Erythroblast (primary cell): ENCODE measurements around the gene NOX4.

Experiments used
- DNase-seq, 2 experiments: peaks; one replicate each; lab custom pipeline; 2025; lab: John Stamatoyannopoulos, UW
- GATA1 ChIP-seq: IDR thresholded peaks from 2 replicates; pipeline ENCODE4 v1.6.1; 2011; ENCODE audit warnings: low read depth, mild to moderate bottlenecking, control low read depth, low read length, moderate library complexity
- POLR2A ChIP-seq: IDR thresholded peaks from 2 replicates; pipeline ENCODE4 v1.6.1; 2011; ENCODE audit warnings: mild to moderate bottlenecking, low read length

NOX4 gene

DNA sequence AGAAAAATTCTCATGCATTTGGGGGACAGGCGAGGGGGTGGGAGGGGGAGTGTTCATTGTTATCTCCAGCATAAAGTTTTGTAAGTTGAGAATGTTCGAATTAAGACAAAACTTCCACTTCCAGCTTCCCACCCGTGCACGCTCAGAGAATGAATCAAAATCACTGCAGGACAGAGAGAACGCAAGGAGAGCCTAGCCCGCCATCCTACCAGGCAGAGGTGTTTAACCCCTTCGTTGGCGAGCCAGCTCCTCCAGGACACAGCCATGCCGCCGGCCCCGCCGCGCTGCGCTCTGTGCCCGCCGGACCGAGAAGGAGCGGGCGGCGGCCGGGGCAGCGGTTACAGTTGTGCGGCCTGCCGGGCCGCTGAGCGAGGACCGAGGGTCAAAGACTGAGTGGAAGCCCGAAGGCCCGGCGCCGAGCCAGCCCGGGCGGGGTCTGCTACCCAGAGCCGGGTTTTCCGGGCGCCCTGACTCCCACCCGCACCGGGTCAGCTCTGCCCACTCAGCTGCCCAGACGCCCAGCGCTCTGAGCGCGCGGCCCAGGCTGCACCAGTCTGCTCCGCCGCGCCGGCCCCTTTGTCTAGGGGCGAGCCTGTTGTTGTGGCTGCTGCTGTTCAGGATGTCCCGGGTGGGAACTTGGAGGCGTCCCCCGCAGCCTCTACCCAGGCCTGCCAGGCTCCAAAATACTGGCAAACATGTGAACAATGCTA, at the start of gene NOX4:
TSS of gene NOX4 (minus strand) at position 395 of the 710 bp plus-strand sequence. CDS start at position 266, 129 bp downstream.
- TF ChIP-seq POLR2A, result no peak
- TF ChIP-seq GATA1, result no peak
- no peak for DNase-seq

DNA sequence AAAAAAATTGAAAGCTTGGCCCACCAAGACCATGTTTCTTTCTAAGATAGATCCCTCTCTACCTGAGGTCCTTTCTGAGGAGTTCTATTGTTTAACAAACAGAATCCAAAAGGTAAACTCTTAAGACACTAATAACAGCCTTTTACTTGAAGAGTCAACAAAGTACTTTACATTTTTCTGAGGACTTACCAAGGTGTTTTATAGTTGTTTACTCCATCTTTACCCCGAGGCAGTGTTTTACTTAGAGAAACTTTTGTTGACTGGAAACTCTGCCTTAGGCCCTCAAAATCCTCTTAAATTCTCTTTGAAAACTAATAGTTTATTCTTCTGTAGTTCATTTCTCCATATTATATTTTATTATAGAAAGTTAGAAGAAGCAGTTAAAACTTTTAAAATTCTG, 49.7 kb upstream of the NOX4 start:
- TF ChIP-seq POLR2A (no peak), GATA1 (no peak)
- no peak for DNase-seq

DNA sequence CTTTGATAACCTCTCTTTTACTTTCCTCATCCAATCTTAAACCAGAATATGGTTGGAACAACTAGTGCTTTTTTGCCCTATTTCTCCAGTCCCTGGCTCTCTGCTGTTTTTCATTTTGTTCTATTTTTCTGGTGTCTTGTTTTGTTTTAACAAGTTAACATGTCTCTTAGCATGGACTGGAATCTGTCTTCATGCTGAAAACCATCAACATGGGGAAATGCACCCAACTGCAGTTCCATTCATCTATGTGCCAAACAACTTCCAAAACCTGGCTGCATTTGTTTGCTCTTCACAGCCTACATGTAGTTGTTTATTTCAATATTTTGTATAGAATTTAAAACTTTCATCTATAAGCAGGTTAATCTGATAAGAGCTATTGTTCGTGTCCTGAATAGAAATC, 46.8 kb upstream of the NOX4 start:
- no peak for DNase-seq
- TF ChIP-seq POLR2A, result no peak
- TF ChIP-seq GATA1, result no peak

DNA sequence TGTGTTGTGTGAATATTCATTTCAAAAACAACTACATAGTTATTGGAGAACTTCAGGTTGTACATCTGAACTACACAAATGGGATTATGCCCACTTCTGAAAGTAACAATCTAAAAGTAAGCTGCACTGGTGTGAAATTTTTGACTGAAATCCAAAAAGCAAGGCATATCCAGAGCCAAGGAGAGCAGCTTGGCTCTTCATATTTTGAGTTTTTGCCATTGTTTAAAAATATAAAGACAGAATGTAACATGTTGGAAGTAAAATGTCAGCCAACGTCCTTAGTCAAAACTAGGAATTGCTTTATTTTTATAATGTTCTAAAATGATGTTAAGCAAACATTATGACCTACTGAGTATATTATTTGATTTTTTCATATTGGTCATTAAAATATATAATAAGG, 45.8 kb upstream of the NOX4 start:
- TF ChIP-seq POLR2A (no peak), GATA1 (no peak)

DNA sequence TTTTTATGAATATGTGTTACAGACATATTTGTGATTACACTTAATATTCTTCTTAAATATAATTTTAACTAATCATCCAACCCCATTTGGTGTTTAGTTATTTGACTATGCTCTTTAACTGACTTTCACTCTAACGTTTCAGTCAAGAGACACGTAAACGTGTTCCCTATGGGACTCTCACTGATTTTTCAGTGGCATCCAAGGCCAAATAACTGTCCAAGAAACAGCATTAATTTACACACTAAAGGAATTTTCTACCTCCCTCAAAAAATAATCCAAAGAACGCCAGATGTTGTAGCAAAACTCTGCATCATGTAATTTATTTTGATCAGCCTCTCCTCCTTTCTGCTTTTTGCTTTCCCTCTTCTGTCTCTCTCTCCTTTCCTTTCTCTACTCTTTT, 44.0 kb upstream of the NOX4 start:
- no peak for DNase-seq
- TF ChIP-seq POLR2A (no peak), GATA1 (no peak)

More for the DNA sequence above, 45.8 kb upstream of the NOX4 start:
- no peak for DNase-seq

DNA sequence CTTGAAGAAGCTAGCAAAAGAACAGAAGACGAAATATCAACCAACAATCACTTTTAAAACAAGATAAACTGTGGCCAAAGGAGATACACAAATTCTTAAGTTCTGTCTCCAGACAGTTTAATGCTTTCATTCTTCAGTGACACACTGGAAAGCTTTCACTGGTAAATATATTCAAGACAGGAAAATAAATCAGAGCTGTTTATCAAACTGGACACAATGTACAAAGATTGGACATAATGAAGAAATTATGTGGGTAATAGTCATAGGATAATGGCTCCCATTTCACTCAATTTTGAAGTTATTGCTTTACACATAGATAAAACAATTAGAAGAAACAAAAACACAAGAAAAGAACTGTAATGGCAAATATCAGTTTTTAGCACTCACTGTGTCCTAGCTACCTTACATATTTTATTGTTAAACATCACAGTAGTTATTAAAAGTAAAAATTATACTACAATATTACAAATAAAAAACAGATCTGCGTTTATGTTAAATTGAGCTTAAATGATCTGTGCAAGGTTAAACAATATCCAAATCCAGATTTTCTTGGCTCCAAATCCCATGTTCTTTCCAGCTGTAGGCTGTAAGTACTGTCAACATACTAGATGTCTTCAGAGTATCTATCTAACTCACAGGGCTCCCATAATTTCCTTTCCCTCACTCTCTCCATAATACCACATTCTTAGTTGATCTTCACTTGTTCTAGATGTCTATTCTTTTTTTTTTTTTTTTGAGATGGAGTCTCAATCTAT, 38.6 kb upstream of the NOX4 start:
- no peak for DNase-seq
- TF ChIP-seq POLR2A (no peak), GATA1 (no peak)

DNA sequence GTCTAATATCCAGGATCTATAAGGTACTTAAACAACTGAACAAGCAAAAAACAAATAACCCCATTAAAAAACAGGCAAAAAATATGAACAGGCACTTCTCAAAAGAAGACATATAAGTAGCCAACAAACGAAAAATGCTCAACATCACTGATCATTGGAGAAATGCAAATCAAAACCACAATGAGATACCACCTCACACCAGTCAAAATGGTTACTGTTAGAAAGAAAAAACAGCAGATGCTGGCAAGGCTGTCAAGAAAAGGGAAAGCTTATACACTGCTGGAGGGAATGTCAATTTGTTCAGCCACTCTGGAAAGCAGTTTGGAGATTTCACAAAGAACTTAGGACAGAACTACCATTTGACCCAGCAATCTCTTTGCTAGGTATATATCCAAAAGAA, 30.6 kb upstream of the NOX4 start:
- TF ChIP-seq POLR2A (no peak), GATA1 (no peak)
- DNase-seq, result no peak

DNA sequence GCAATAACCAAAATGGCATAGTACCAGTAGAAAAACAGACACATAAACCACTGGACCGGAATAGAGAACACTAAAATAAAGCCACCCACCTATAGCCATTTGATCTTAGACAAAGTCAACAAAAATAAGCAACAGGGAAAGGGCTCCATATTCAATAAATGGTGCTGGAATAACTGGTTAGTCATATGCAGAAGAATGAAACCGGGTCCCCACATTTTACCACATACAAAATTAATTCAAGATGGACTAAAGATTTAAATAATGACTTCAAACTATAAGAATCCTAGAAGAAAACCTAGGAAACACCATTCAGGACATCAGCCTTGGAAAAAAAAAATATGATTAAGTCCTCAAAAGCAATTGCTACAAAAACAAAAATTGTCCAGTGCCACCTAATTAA, 30.1 kb upstream of the NOX4 start:
- TF ChIP-seq GATA1 (no peak), POLR2A (no peak)
- DNase-seq, result no peak

DNA sequence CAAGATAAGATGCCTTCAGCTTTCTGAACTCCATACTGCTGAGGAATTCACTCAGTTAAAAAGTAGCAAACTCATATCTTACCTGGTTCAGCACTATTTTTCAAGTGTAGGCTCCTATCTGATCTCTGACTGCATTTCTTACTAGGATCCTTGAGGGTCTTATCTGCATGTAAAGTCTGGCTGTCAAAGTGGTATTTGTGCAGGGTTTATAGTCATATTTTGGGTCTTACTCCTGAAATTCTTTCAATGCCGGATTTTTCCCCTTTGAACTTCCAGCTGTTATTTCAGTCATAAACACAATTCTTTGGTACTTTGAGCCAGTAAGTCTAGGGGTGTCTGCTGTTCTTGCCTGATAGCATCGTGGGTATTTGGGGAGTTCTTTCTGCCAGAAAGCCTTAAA, 25.3 kb upstream of the NOX4 start:
- no peak for TF ChIP-seq POLR2A
- TF ChIP-seq GATA1, result no peak
- DNase-seq, result no peak

DNA sequence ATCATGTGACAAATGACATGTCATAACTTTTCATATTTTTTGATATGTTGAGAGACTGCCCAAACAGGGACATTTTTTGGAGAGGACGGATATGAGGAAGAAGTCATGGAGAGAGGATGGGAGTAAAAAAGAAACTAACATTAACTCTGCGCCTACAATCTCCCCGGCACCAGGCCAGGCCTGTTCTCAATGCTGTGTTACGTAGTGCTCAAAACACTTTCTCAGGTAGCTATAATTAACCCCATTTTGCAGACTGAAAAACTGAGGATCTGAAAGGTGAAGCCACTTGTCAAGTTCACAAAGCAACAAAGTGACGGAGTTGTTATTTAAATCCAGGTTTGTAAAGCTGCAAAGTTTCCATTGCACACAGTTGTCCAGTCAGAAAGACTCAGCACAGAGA, 17.4 kb upstream of the NOX4 start:
- DNase-seq, result no peak
- no peak for TF ChIP-seq POLR2A

DNA sequence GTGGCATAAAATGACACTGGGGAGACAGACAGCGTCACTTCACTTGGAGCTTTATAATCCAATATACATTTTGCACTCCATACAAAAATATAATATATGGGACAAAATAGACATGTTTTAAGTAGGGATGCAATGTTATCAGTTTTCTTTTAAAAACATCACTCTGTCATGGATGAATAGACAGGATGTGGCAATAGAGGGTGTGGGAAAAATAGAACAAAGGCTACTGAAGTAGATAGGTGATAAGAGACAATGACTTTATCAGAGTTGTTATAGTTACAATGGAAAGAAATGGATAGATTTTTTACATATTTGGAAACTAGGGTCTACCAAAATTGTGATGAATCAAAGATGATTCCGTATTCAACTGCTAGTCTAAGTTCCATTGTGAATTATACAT, 13.1 kb upstream of the NOX4 start:
- TF ChIP-seq POLR2A (no peak), GATA1 (no peak)
- no peak for DNase-seq

DNA sequence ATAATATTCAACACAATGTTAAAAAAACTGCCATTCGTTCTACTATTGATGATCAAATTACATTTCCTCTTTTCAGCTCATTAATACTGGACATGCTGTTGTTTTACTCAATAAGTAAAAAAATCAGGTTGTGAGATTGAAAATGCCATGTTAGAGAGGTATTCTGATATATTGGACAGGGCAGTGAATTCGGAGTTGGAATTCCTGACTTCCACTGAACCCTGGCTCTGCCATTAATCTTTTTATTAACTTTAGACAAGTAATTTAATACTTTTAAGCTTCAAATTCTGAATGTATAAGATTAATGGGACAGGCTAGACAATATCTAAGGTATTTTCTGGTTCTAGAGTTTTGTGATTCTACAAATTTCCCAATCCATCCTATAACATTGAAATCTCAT, 12.2 kb upstream of the NOX4 start:
- no peak for TF ChIP-seq POLR2A
- TF ChIP-seq GATA1, result no peak
- DNase-seq, result no peak

DNA sequence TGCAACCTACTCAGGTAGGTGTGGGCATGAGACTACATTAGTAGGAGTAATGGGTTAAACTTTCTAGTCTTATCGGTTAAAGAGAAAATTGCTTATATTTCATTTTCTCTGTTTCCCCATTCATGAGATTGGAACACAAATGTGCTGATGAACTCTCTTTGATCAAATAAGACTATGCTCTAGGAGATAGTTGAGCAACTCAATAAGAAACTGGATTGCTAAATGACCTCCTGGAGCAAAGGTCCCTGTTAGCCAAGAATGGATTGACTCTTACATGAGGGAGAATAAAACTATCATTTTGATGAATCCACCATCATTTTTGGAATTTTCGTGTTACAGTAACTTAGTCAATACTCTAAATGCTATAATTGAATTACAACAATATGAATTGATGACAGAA, 11.1 kb upstream of the NOX4 start:
- TF ChIP-seq GATA1 (no peak), POLR2A (no peak)
- no peak for DNase-seq

DNA sequence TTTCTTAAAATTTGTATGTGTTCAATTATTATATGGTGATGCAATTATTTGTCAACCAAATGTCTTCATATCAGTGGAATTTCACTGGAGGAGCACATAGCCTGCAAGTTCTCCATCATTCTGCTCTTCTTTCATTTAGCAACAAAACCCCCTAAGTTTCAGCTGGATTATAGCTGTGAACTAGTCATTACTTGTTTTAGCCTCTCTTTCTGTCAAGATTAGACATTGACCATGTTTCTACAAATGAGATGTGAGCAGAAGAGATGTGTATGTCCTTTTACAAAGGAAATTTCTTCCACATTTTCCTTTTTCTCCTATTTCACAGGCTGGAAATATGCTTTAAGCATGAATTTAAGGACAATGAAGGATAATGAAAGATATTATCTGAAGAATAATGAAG, 9.2 kb upstream of the NOX4 start:
- DNase-seq, result no peak

More for the DNA sequence above, 9.2 kb upstream of the NOX4 start:
- TF ChIP-seq GATA1, result no peak
- TF ChIP-seq POLR2A, result no peak
